GM21717 (cell line): ENCODE data around the gene CAMKMT.
"Not testable (repeated sequence)": the region's sequence is repeated elsewhere in the genome, so short reads cannot be mapped to it uniquely, and the experiment has no call there.

ENCODE experiments used
- ATAC-seq: cut with Tn5 transposase; IDR thresholded peaks from one replicate; pipeline ENCODE4 v1.9.1; 2021; ENCODE audit warnings: mild to moderate bottlenecking, moderate library complexity; ENCODE audit not compliant: unreplicated experiment

Gene CAMKMT

GRCh38 chr2:44495544-44495943 lies 133.8 kb downstream of the CAMKMT start:
- ATAC-seq = no peak

- no peak for ATAC-seq
Observed at GRCh38 chr2:44496130-44496529, 134.4 kb downstream of the CAMKMT start.

GRCh38 chr2:44498551-44498950 lies 136.8 kb downstream of the CAMKMT start:
- no peak for ATAC-seq

GRCh38 chr2:44505664-44506063 lies 143.9 kb downstream of the CAMKMT start:
- not testable (repeated sequence) for ATAC-seq

GRCh38 chr2:44510246-44510645 lies 148.5 kb downstream of the CAMKMT start:
- no peak for ATAC-seq

GRCh38 chr2:44515416-44515815 lies 153.7 kb downstream of the CAMKMT start:
- ATAC-seq = no peak

GRCh38 chr2:44519026-44519425 lies 157.3 kb downstream of the CAMKMT start:
- no peak for ATAC-seq

- ATAC-seq = no peak
Observed at GRCh38 chr2:44522846-44523245, 161.1 kb downstream of the CAMKMT start.

GRCh38 chr2:44524347-44524926 lies 162.7 kb downstream of the CAMKMT start:
- no peak for ATAC-seq

GRCh38 chr2:44526352-44526751 lies 164.6 kb downstream of the CAMKMT start:
- ATAC-seq = no peak

- ATAC-seq = no peak
Observed at GRCh38 chr2:44528595-44528994, 166.8 kb downstream of the CAMKMT start.

GRCh38 chr2:44529448-44529847 lies 167.7 kb downstream of the CAMKMT start:
- ATAC-seq = no peak

- no peak for ATAC-seq
Observed at GRCh38 chr2:44531289-44531688, 169.5 kb downstream of the CAMKMT start.

- ATAC-seq = no peak
Observed at GRCh38 chr2:44532031-44532430, 170.3 kb downstream of the CAMKMT start.

- ATAC-seq = no peak
Observed at GRCh38 chr2:44533508-44533907, 171.8 kb downstream of the CAMKMT start.

- ATAC-seq = no peak
Observed at GRCh38 chr2:44535376-44535775, 173.6 kb downstream of the CAMKMT start.

GRCh38 chr2:44537264-44537663 lies 175.5 kb downstream of the CAMKMT start:
- ATAC-seq = no peak

GRCh38 chr2:44542520-44542919 lies 180.8 kb downstream of the CAMKMT start:
- no peak for ATAC-seq

GRCh38 chr2:44543773-44544725 lies 182.3 kb downstream of the CAMKMT start:
- no peak for ATAC-seq

- ATAC-seq = no peak
Observed at GRCh38 chr2:44545005-44545404, 183.3 kb downstream of the CAMKMT start.

GRCh38 chr2:44546459-44547127 lies 184.8 kb downstream of the CAMKMT start:
- no peak for ATAC-seq

GRCh38 chr2:44547718-44548117 lies 186.0 kb downstream of the CAMKMT start:
- ATAC-seq = no peak
